GM19468 (cell line): ENCODE measurements around the gene POU6F2.
"Not testable (repeated sequence)": the region's sequence is repeated elsewhere in the genome, so short reads cannot be mapped to it uniquely, and the experiment has no call there.

Experiments
- ATAC-seq: cut with Tn5 transposase; IDR thresholded peaks from one replicate; pipeline ENCODE4 v1.9.1; 2021; ENCODE audit warnings: mild to moderate bottlenecking, moderate library complexity, moderate number of reproducible peaks; ENCODE audit not compliant: unreplicated experiment; ENCODE audit errors: extremely low read depth

The POU6F2 gene

DNA sequence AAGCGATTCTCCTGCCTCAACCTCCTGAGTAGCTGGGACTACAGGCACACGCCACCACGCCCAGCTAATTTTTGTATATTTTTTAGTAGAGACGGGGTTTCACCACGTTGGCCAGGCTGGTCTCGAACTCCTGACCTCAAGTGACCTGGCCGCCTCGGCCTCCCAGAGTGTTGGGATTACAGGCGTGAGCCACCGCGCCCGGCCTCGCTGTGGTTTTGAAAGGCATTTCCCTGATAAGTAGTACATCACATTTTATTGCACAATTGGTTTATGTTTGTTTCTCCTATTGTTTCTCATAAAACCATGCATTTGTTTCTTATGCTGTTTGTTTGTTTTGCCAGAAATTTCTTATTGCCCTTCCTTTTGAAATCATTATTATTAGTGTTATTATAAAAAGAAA lies 353.9 kb downstream of the POU6F2 start:
- ATAC-seq: not testable (repeated sequence)

GRCh38 chr7:39332142-39332541 lies 354.4 kb downstream of the POU6F2 start:
- no peak for ATAC-seq

DNA sequence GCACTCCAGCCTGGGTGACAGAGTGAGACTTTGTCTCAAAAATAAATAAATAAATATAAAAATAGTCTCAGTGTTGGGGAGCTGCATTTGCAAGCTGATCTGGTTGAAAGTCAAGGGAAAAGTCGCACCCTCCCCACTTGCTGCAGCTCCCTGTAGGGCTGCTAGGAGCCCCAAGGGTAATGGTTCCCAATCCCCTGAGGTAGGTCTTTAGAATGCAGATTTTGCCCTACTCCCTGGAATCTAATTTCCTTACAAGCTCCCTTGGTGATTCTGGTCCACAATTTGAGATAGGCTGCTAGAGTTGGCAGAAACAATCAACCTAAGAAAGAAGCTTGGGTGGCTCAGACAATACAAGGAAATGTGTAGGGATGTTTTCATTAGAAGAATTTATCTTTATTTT lies 356.0 kb downstream of the POU6F2 start:
- no peak for ATAC-seq

- no peak for ATAC-seq
Measured at GRCh38 chr7:39336442-39336841, 358.7 kb downstream of the POU6F2 start.

DNA sequence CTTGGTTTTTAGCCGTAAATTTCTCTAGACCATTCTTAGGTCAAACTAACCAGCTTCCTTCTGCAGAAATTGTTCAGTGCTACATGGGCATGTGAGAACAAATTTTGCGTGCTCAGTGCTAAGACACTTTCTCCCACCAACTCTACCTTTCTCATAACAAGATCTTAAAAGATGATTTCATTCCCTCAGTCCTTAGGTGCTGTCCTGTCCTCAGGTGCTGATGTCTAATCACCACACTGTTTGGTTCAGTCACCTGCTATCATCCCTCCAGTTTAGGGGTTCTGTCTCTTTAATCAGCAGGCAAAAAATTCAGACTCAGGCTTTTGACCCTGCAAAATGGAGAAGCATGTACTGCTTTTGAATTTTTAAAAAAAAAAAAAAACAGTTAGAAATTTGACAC lies 361.0 kb downstream of the POU6F2 start:
- ATAC-seq: no peak

GRCh38 chr7:39339591-39339990 lies 361.9 kb downstream of the POU6F2 start:
- ATAC-seq: no peak

- no peak for ATAC-seq
Measured at GRCh38 chr7:39341083-39341482, 363.4 kb downstream of the POU6F2 start.

DNA sequence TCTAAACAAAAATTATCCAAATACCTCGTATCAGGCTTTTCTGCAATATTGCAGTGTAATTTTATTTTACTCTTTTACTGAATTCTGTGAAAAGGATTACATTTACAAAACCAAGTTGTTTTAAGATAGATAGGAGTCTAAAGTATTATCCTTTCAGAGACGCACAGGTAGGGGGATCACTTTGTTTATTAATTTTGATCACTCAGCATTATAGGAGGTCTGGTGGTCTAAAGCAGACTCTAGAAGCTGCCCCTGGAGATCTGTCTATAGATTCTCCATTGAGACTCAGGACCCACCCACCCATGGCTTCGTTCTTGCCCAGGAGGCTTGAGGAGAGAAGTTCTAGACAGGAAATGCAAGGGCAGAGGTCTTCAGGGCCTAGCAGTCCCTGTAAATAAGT lies 365.1 kb downstream of the POU6F2 start:
- ATAC-seq: no peak

GRCh38 chr7:39349452-39350123 lies 371.9 kb downstream of the POU6F2 start:
- ATAC-seq: no peak

- no peak for ATAC-seq
Measured at GRCh38 chr7:39353615-39354376, 376.1 kb downstream of the POU6F2 start.

DNA sequence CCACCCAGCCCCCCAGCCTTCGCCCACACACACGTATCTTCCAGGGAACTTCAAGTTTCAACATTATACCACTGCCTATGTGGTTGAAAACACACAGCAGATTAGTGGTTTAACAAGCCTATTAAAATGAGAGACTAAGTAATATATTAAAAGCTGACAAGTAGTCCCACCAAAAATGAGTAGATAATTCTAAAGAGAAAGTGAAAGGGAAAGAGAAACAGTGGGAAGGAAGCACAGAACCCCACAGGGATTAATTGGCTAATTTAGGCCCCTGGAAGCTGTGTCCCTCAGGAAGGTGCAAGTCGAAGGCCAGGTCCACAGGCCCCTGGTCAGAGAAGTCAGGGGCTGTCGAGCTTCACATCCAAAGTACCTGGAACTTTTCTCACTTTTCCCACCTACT lies 378.0 kb downstream of the POU6F2 start:
- ATAC-seq: no peak

DNA sequence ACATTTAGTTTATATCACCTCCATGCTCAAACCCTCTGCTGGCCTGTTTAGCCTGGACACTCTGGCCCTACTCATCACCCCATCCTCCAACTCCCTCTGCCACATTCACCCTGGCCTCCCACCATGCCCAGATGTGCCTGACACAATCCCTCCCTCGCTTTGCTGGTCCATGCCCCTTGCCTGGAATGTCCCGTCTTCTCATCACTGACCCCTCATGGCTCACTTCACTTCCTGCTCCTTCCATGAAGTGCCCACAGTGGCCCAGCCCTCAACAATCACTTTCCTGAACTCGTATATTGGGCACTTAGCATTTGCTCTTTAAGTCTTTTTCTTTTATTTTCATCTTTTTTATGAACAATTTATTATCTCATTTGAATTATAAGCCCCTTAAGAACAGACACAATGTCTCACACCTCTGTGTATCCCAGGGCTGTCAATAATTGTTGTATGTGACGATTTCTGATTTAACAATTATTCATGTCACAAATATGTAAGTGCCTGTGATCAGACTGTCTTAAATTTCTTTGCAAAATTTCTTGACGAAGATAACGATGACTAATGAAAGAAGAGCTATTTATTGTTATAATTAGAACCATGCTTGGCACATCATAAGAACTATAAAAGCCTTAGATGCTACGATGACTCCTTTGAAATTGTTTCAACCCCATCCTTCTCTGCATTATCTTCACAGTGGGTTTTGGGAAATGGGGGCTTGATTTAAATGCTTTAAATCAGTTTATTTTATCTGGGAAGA lies 378.6 kb downstream of the POU6F2 start:
- no peak for ATAC-seq

GRCh38 chr7:39357648-39358047 lies 379.9 kb downstream of the POU6F2 start:
- no peak for ATAC-seq

DNA sequence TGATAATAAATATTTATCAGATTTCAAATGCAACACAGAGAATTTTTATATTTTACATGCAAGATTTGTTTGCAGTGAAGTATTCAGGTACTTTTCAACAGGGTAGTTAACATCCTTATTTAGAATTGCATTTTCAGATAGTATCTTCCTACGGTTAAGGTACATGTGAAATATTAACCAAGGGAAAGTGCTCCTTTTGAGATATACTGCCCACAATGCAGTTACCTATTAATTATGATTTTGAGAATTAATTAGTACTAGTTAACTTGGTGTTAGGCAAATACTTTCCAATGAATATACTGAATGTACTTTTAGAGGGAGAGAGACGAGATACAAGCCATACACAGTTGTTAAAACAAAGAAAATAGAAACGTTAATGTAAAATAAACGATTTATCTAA lies 382.3 kb downstream of the POU6F2 start:
- ATAC-seq: peak; percentile 20

- no peak for ATAC-seq
Measured at GRCh38 chr7:39360766-39361165, 383.1 kb downstream of the POU6F2 start.

DNA sequence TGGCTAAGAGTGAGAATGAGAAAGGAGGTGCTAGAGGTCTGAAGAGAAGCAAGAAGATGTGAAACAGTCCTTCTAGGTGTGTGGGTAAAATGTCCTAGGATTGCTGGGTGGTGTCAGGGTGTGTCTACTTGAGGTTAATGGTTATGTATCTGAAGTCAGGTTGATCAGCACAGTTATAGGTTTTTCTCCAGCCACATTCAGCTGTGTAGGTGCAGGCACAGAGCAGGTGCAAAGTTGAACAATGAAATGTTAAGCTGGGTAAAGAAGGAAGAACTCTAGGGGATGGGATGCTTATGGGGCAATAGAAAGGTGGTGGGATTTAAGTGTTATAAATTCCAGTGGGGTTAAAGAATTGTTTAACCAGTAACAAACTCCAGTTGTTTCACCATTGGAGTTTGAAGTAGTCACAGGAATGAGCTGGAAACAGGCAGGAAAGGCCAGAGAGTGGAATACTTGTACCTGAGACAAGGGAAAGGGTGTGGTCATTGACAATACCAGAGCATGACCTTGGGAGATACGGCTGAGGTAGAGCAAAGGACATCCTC lies 388.1 kb downstream of the POU6F2 start:
- ATAC-seq: no peak

GRCh38 chr7:39367451-39367850 lies 389.7 kb downstream of the POU6F2 start:
- no peak for ATAC-seq

DNA sequence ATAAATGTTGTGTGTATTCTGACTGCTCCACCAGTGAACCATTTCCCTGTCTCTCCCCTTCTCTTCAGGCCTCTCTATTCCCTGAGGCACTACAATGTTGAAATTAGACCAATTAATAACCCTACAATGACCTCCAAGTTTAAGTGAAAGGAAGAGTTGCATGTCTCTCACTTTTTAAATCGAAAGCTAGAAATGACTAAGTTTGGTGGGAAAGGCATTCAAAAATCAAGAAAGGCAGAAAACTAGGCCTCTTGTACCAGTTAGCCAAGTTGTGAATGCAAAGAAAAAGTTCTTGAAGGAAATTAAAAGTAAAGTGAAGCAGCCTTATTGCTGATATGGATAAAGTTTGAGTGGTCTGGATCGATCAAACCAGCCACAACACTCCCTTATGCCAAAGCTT lies 390.2 kb downstream of the POU6F2 start:
- no peak for ATAC-seq

GRCh38 chr7:39372383-39372782 lies 394.7 kb downstream of the POU6F2 start:
- no peak for ATAC-seq

GRCh38 chr7:39374436-39375040 lies 396.8 kb downstream of the POU6F2 start:
- no peak for ATAC-seq
